ENCODE results near the gene SH3GL1.

SH3GL1 gene

GRCh38 chr19:4380254-4380727, 20.1 kb downstream of the SH3GL1 start:
- H3K4me3 ChIP-seq (ENCODE audit: low read length): no peak overlapping the region
- DNase-seq (ENCODE audit: low read depth, low spot score): no peak

GRCh38 chr19:4379383-4380253, 20.7 kb downstream of the SH3GL1 start:
- H3K4me3 ChIP-seq (ENCODE audit: low read length): no peak overlapping the region
- no peak for DNase-seq (ENCODE audit: low read depth, low spot score)

- no peak overlapping the region for H3K4me3 ChIP-seq (ENCODE audit: low read length)
- no peak for DNase-seq (ENCODE audit: low read depth, low spot score)
Measured at GRCh38 chr19:4378886-4379285, 21.5 kb downstream of the SH3GL1 start.

GRCh38 chr19:4376991-4377781, 23.2 kb downstream of the SH3GL1 start:
- DNase-seq (ENCODE audit: low read depth, low spot score): no peak
- H3K4me3 ChIP-seq (ENCODE audit: low read length): no peak overlapping the region

GRCh38 chr19:4376671-4376990, 23.7 kb downstream of the SH3GL1 start:
- no peak for DNase-seq (ENCODE audit: low read depth, low spot score)
- H3K4me3 ChIP-seq (ENCODE audit: low read length): no peak overlapping the region

GRCh38 chr19:4376028-4376670, 24.2 kb downstream of the SH3GL1 start:
- H3K4me3 ChIP-seq (ENCODE audit: low read length): no peak overlapping the region

GRCh38 chr19:4375164-4376027, 25.0 kb downstream of the SH3GL1 start:
- H3K4me3 ChIP-seq (ENCODE audit: low read length): no peak overlapping the region
- no peak for DNase-seq (ENCODE audit: low read depth, low spot score)

More at GRCh38 chr19:4376028-4376670, 24.2 kb downstream of the SH3GL1 start:
- no peak for DNase-seq (ENCODE audit: low read depth, low spot score)

GRCh38 chr19:4374498-4375163, 25.7 kb downstream of the SH3GL1 start:
- no peak for DNase-seq (ENCODE audit: low read depth, low spot score)
- H3K4me3 ChIP-seq (ENCODE audit: low read length): no peak overlapping the region

- no peak for DNase-seq (ENCODE audit: low read depth, low spot score)
- no peak overlapping the region for H3K4me3 ChIP-seq (ENCODE audit: low read length)
Measured at GRCh38 chr19:4373601-4374497, 26.5 kb downstream of the SH3GL1 start.

GRCh38 chr19:4373013-4373367, 27.4 kb downstream of the SH3GL1 start:
- H3K4me3 ChIP-seq (ENCODE audit: low read length): no peak overlapping the region

GRCh38 chr19:4372165-4373012, 28.0 kb downstream of the SH3GL1 start:
- DNase-seq (ENCODE audit: low read depth, low spot score): no peak
- H3K4me3 ChIP-seq (ENCODE audit: low read length): no peak overlapping the region

More at GRCh38 chr19:4373013-4373367, 27.4 kb downstream of the SH3GL1 start:
- no peak for DNase-seq (ENCODE audit: low read depth, low spot score)

GRCh38 chr19:4371247-4372164, 28.8 kb downstream of the SH3GL1 start:
- no peak overlapping the region for H3K4me3 ChIP-seq (ENCODE audit: low read length)
- no peak for DNase-seq (ENCODE audit: low read depth, low spot score)

- H3K4me3 ChIP-seq (ENCODE audit: low read length): no peak overlapping the region
- DNase-seq (ENCODE audit: low read depth, low spot score): no peak
Measured at GRCh38 chr19:4370418-4371041, 29.8 kb downstream of the SH3GL1 start.

- H3K4me3 ChIP-seq (ENCODE audit: low read length): peak overlapping the region; percentile 46
- peak; percentile 52 for DNase-seq (ENCODE audit: low read depth, low spot score)
Measured at GRCh38 chr19:4369888-4370260, 30.5 kb downstream of the SH3GL1 start.
